BJ (cell line): ENCODE results near the gene PDE10A. TPM values are rescaled to one million over a fixed set of nuclear protein-coding genes. Genes with fewer than 3 reads are reported as not detected.
"Not testable (repeated sequence)": the region's sequence is repeated elsewhere in the genome, so short reads cannot be mapped to it uniquely, and the experiment has no call there.

Source experiments
- CTCF ChIA-PET: fragments of 350-600 bp; formaldehyde crosslinking; extraction: SDS; loops from one replicate; lab custom pipeline; 2021; ENCODE audit warnings: antibody characterized with exemption, inconsistent platforms; lab: Yijun Ruan, JAX
- POLR2A ChIA-PET: fragments of 300-600 bp; sonication (Branson Sonifier 250); formaldehyde crosslinking; extraction: SDS; loops from one replicate; lab custom pipeline; 2021; ENCODE audit warnings: antibody characterized with exemption; lab: Charles Lee
- DNase-seq: peaks from one replicate; pipeline ENCODE4 v3.0.0-alpha.2; 2011; ENCODE audit warnings: low read depth
- H3K27me3 ChIP-seq: 2 replicates; pipeline ENCODE4 v1.6.0; 2011; ENCODE audit warnings: low read length; ENCODE audit not compliant: control insufficient read depth, insufficient read depth
- H3K36me3 ChIP-seq: 2 replicates; pipeline ENCODE4 v1.5.1; 2011; ENCODE audit warnings: low read length; ENCODE audit not compliant: control insufficient read depth, insufficient read depth
- H3K4me3 ChIP-seq: 2 replicates; pipeline ENCODE4 v1.5.1; 2011; ENCODE audit warnings: low read depth, mild to moderate bottlenecking, control low read depth, low read length
- polyA plus RNA-seq: library from polyadenylated mRNA; depleted of rRNA; stranded (reverse); fragments of >200 nt; gene quantifications from 2 replicates; pipeline ENCODE4 v1.2.3, GENCODE V29; 2011
- TF ChIP-seq, protein P1 (sequence below): IDR thresholded peaks from 2 replicates; pipeline ENCODE4 v1.5.1; 2011; ENCODE audit warnings: low read depth, mild to moderate bottlenecking, control low read depth, inconsistent platforms, low read length, moderate library complexity; ENCODE audit not compliant: insufficient read depth

The PDE10A gene
- polyA plus RNA-seq, 1 experiment, result 0.36 TPM

DNA sequence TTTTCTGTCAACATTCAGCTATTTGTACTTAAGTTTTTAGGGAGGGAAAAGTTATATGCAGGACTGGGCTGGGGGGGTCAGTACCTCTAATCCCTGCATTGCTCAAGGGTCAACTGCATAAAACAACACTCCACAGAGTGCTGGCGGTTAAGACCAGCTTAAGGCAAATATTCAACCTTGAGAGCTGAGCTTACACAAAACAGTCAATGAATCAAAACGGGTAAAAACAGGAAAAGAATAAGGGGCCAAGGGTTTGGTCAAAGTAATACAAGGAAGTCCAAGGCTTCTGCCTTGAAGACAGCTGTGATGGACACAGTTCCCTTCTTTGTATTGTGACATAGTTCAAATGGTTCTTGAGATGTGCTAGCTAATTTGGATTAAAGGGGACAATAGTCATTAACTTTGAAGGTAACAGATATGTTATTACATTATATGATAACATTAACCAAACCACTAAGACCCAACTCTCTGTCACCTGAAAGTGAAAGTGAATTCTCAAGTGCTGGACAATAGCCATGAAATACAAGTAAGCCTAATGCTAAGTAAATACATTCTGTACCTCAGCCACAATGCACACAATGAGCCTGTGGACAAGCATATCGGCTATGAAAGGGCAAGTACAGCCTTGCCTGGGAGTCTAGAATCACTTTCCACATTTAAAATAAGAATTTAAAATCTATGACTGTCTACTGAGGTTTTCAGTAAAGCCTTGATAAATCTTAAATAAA lies 106.8 kb downstream of the PDE10A start:
- Histone ChIP-seq H3K36me3 (no peaks in the 10 kb centered on the region), H3K27me3 (no peaks in the 10 kb centered on the region), H3K4me3 (no peak overlapping the region)
- POLR2A ChIA-PET, result no interaction called here
- DNase-seq, result no peak
- TF ChIP-seq, protein P1, sequence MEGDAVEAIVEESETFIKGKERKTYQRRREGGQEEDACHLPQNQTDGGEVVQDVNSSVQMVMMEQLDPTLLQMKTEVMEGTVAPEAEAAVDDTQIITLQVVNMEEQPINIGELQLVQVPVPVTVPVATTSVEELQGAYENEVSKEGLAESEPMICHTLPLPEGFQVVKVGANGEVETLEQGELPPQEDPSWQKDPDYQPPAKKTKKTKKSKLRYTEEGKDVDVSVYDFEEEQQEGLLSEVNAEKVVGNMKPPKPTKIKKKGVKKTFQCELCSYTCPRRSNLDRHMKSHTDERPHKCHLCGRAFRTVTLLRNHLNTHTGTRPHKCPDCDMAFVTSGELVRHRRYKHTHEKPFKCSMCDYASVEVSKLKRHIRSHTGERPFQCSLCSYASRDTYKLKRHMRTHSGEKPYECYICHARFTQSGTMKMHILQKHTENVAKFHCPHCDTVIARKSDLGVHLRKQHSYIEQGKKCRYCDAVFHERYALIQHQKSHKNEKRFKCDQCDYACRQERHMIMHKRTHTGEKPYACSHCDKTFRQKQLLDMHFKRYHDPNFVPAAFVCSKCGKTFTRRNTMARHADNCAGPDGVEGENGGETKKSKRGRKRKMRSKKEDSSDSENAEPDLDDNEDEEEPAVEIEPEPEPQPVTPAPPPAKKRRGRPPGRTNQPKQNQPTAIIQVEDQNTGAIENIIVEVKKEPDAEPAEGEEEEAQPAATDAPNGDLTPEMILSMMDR, result no peak
- CTCF ChIA-PET, result no interaction called here

DNA sequence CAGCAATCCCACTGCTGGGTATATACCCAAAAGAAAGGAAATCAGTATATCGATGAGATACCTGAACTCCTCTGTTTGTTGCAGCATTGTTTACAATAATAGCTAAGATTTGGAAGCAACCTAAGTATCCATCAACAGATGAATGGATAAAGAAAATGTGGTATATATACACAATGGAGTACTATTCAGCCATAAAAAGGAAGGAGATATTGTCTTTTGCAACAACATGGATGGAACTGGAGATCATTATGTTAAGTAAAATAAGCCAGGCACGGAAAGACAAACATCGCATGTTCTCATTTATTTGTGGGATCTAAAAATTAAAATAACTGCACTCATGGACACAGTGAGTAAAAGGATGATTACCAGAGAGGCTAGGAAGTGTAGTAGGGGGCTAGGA lies 108.4 kb downstream of the PDE10A start:
- H3K27me3 ChIP-seq, H3K4me3 ChIP-seq, POLR2A ChIA-PET, CTCF ChIA-PET, H3K36me3 ChIP-seq, DNase-seq: not testable (repeated sequence)

DNA sequence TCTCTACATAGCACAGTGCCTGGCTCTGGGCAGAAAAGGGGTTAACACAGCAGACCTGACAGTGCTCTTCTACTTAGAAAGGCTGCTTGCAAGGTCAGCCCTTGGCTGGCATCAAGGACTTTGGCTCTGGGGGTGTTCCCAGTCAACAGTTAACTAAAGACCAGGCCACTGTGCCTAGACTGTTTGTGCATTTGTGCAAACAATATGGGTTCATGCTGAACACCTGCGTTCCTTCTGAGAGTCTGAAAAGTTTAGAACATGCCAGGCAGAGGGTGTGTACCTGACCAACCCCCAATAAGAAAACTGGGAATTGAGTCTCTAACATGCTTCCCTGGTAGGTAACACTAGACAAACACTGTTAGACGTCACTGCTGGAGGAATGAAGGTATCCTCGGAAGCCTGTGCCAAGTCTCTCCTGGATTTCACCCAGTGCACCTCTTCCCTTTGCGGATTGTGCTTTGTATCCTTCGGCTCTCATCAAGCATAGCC lies 110.7 kb downstream of the PDE10A start:
- Histone ChIP-seq H3K4me3 (no peak overlapping the region), H3K27me3 (no peaks in the 10 kb centered on the region), H3K36me3 (no peaks in the 10 kb centered on the region)
- ChIA-PET POLR2A (no interaction called here), CTCF (no interaction called here)
- no peak for DNase-seq
- TF ChIP-seq, protein P1, result no peak

DNA sequence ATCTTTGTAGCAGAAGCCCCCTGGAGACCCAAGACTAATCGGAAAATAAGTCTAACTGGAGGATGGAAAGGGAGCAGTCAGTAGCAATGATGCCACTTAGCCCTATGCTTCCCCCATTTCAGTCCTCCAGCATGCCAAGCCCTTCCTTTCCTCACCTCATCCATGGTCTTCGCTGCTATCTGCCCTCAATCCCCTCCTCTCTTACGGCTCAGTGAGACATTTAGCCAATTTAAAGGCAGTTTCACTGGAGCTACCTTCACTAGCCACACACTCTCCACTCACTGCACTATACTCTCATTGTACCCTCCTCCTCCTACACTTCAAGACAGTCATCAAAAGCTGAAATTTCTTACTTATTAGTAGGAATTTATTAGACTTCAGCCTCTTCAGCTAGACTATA lies 111.2 kb downstream of the PDE10A start:
- TF ChIP-seq, protein P1, result no peak
- ChIA-PET CTCF (no interaction called here), POLR2A (no interaction called here)
- no peaks in the 10 kb centered on the region for H3K36me3 ChIP-seq
- no peak for DNase-seq
- no peak overlapping the region for H3K4me3 ChIP-seq
- H3K27me3 ChIP-seq, result no peaks in the 10 kb centered on the region

DNA sequence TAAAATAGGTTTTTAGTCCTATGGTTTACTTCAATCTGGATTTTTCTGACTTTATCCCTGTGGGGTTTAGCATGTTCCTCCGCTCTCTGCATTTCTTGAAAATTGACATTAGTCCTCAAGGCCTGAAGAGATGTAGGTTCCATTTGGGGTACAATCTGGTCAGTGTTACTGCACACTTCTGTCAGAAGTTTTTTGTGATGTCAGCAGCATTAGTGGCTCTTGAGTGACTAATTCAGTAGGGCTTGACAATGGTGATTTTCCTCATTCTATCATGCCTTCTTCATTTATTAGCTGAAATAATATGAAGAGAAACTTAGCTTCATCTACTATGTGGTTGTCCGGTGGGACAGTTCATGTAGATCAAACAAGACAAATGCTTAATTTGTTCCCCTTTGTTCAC lies 114.6 kb downstream of the PDE10A start:
- ChIA-PET CTCF (no interaction called here), POLR2A (no interaction called here)
- no peak for DNase-seq
- TF ChIP-seq, protein P1, result no peak
- H3K4me3 ChIP-seq, result no peak overlapping the region
- no peaks in the 10 kb centered on the region for H3K36me3 ChIP-seq
- H3K27me3 ChIP-seq, result no peaks in the 10 kb centered on the region

DNA sequence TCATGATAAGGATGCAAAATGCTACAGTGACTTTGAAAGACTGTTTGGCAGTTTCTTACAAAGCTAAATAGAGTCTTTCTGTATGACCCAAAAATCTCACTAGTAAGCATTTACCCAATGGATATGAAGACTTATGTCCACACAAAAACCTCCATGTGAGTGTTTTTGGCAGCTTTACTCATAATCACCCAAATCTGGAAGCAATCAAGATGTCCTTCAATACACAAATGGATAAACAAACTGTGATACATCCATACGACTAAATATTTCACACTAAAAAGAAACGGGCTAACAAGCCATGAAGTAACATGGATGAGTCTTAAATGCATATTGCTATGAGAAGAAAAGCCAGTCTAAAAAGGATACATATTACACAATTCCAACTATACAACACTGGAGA lies 117.2 kb downstream of the PDE10A start:
- TF ChIP-seq, protein P1, result no peak
- no peaks in the 10 kb centered on the region for H3K36me3 ChIP-seq
- no peak for DNase-seq
- H3K27me3 ChIP-seq, result no peaks in the 10 kb centered on the region
- POLR2A ChIA-PET, result no interaction called here
- H3K4me3 ChIP-seq, result no peak overlapping the region
- CTCF ChIA-PET, result no interaction called here
